Breast epithelium (tissue), 4 donors: Measurements from ENCODE around the gene UBE2Q1. TPM values are rescaled to one million over a fixed set of nuclear protein-coding genes. Genes with fewer than 3 reads are reported as not detected.
A peak's percentile ranks its signal among the peaks of the same experiment; 100 is the strongest.

Source experiments
- DNase-seq, 2 donors: peaks; one replicate each; pipeline ENCODE4 v3.0.0-alpha.2; 2019; ENCODE audit warnings: low spot score in 2 of 2
- H3K27ac ChIP-seq, 2 donors: fragments of 200-600 bp; sonication (generic) in 1 of 2; one replicate each; pipeline ENCODE4 v1.5.1; 2016 to 2019; ENCODE audit warnings: mild to moderate bottlenecking in 1 of 2
- H3K27me3 ChIP-seq, 2 donors: fragments of 200-600 bp; sonication (generic) in 1 of 2; one replicate each; pipeline versions ENCODE4 v1.5.1 to v1.6.0; 2017 to 2019; ENCODE audit warnings: control low read depth in 1 of 2, mild to moderate bottlenecking in 1 of 2
- H3K36me3 ChIP-seq: fragments of 200-600 bp; one replicate; pipeline ENCODE4 v1.5.1; 2019
- H3K4me1 ChIP-seq, 2 donors: fragments of 200-600 bp; sonication (generic); one replicate each; pipeline ENCODE4 v1.5.1; 2016 to 2019; ENCODE audit warnings: control low read depth in 1 of 2
- H3K4me3 ChIP-seq, 3 donors: fragments of 200-600 bp; sonication (generic); 1 replicate in 2 of 3; 2 replicates in 1 of 3; pipeline ENCODE4 v1.5.1; 2016 to 2019; ENCODE audit warnings: mild to moderate bottlenecking in 3 of 3, moderate library complexity in 2 of 3
- H3K9me3 ChIP-seq, 2 donors: fragments of 200-600 bp; sonication (generic) in 1 of 2; one replicate each; pipeline ENCODE4 v1.5.1; 2016 to 2019; ENCODE audit warnings: control low read depth in 1 of 2
- POLR2A ChIP-seq: fragments of 450-650 bp; IDR thresholded peaks from one replicate; pipeline ENCODE4 v1.6.1; 2016; ENCODE audit warnings: antibody characterized with exemption, mild to moderate bottlenecking, moderate library complexity
- POLR2AphosphoS5 ChIP-seq, 3 donors: sonication (generic); formaldehyde crosslinking; IDR thresholded peaks; one replicate each; pipeline ENCODE4 v1.6.1; 2017; ENCODE audit warnings: antibody characterized with exemption in 3 of 3
- intact Hi-C: fragments of 100-400 bp; cut with DNase I; formaldehyde crosslinking; loops from one replicate; pipeline ENCODE4 v1.15.1; 2023; ENCODE audit warnings: low total_unique reads
- total RNA-seq, 3 donors: library from RNA; depleted of rRNA; stranded (reverse); fragments of >200 nt; gene quantifications; one replicate each; pipeline ENCODE4 v1.1.0, GENCODE V29; 2016
- TF ChIP-seq, protein P1 (sequence below), 3 donors: fragments of 450-650 bp; IDR thresholded peaks; one replicate each; pipeline ENCODE4 v1.5.1; 2016 to 2017; ENCODE audit warnings: antibody characterized with exemption in 3 of 3, mild to moderate bottlenecking in 3 of 3, moderate library complexity in 3 of 3

UBE2Q1 gene
- total RNA-seq, 3 donors from 2014 or later, result 27.7 to 33.3 (median 30.2) TPM

DNA sequence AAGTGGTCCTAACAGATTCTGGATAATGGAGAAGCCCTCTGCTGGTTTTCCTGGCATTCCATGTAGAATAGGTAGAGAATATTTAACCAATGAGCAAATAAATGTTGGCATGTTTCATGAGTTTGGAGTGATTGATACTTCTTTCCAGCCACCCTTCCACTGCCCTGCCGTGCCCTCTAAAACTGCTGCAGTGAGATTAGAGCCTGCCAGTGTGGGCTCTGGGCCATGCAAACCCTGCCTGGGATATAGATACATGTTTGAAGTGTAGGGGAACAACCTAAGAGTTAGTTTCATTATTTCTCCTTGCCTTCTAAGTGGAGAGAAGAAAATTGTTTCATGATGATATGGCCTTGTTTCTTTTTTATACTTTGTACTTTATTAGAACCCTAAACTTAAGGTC is 10.4 kb downstream of the UBE2Q1 start:
- intact Hi-C loops, result loop anchor here (5.0 kb wide), 1 partner anchor 821 kb away; the partner anchor contains the start of gene INTS3
- H3K27me3 ChIP-seq, result no peaks in the 10 kb centered on the region

DNA sequence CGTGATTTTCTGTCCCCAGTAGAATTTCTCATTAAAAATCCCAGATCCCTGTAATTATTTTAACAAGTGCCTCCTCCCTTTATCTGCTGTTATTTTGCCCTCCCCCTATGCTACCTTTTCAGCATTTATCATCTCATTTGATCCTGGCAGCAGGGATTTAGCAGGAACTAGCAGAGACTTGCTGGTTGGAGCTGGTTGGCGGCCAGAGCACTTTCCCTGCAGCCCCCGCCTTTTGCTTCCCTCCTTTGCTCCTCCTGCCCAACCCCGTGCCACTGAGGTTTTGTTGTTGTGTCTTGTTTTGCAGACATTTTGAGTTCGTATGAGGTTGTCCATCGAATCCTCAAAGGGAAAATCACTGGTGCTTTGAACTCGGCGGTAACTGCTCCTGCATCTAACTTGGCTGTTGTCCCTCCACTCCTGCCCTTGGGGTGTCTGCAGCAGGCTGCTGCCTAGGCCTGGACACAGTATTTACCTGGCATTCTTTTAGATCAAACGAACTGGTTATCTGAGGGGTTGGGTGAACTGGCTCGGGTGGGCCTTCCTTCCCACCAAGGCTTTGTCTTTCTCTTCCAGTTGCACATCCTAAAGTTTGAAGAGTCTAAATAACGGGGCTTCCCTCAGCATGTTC is 11.2 kb downstream of the UBE2Q1 start:
- Histone ChIP-seq H3K9me3 (no peaks in the 10 kb centered on the region), H3K36me3 (peaks cover 16% of the 10 kb centered on the region), H3K27me3 (no peaks in the 10 kb centered on the region), H3K4me3 (no peak overlapping the region), H3K4me1 (peaks cover 0 to 6% of the 10 kb centered on the region in 2 donors), H3K27ac (peak overlapping the region; percentile 20 to 48)
- DNase-seq, result no peak
- no peak for TF ChIP-seq POLR2A
- TF ChIP-seq, protein P1, sequence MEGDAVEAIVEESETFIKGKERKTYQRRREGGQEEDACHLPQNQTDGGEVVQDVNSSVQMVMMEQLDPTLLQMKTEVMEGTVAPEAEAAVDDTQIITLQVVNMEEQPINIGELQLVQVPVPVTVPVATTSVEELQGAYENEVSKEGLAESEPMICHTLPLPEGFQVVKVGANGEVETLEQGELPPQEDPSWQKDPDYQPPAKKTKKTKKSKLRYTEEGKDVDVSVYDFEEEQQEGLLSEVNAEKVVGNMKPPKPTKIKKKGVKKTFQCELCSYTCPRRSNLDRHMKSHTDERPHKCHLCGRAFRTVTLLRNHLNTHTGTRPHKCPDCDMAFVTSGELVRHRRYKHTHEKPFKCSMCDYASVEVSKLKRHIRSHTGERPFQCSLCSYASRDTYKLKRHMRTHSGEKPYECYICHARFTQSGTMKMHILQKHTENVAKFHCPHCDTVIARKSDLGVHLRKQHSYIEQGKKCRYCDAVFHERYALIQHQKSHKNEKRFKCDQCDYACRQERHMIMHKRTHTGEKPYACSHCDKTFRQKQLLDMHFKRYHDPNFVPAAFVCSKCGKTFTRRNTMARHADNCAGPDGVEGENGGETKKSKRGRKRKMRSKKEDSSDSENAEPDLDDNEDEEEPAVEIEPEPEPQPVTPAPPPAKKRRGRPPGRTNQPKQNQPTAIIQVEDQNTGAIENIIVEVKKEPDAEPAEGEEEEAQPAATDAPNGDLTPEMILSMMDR (IDR thresholded peaks at IDR 0.05), result no peak
- intact Hi-C loops, result loop anchor here (5.0 kb wide), 1 partner anchor 820 kb away; the partner anchor contains the start of gene INTS3

More for the DNA sequence above, 10.4 kb downstream of the UBE2Q1 start:
- H3K9me3 ChIP-seq, result no peaks in the 10 kb centered on the region
- no peak for DNase-seq
- H3K4me1 ChIP-seq, result peaks cover 0 to 6% of the 10 kb centered on the region in 2 donors
- TF ChIP-seq POLR2A (no peak), POLR2AphosphoS5 (IDR thresholded peaks at IDR 0.05) (no peak)
- TF ChIP-seq, protein P1 (IDR thresholded peaks at IDR 0.05), result no peak
- H3K27ac ChIP-seq, result peak overlapping the region; percentile 20 to 48
- H3K4me3 ChIP-seq, result no peak overlapping the region
- H3K36me3 ChIP-seq, result peaks cover 24% of the 10 kb centered on the region

DNA sequence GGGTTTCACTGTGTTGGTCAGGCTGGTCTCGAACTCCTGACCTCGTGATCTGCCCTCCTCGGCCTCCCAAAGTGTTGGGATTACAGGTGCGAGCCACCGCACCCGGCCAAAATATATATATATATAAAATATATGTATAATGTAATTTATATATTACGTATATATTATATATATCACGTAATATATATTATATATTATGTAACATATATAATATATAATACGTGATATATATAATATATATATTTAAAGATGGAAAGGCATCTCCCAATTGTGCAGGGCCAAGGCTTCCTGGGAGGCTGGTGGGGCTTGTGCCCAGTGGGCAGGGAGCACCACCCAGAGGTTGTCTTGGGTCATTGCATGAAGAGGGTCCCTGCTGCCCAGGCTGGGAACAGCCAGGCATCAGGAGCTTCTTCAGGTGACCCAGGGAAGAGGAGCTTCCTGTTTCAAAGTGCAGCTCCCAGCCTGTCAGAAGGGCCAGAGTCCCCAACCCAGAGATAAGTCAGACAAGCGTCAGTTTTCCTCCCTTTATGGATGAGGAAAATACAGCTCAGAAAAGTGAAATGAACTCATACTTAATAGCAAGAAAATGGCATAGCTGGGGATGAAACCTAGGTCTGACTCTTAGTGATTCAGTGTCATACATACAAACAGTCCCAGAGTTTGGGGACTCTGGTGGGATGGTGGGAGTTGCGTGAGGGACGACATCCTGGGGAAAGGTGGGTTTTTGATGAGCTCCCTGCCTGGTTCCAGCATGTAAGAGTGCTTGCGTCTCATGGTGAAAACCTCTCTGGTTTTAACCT is 12.0 kb downstream of the UBE2Q1 start:
- peaks cover 9% of the 10 kb centered on the region for H3K36me3 ChIP-seq
- no peak overlapping the region for H3K4me3 ChIP-seq
- no peaks in the 10 kb centered on the region for H3K27me3 ChIP-seq
- H3K27ac ChIP-seq, result peak overlapping the region; percentile 20 to 30
- TF ChIP-seq POLR2A, result no peak
- TF ChIP-seq, protein P1 (IDR thresholded peaks at IDR 0.05), result peak in 2 of 3 donors; percentile 38 to 49
- no peak for DNase-seq
- H3K4me1 ChIP-seq, result peaks cover 0 to 6% of the 10 kb centered on the region in 2 donors
- H3K9me3 ChIP-seq, result no peaks in the 10 kb centered on the region
- intact Hi-C loops, result loop anchor here (5.0 kb wide), 1 partner anchor 819 kb away; the partner anchor contains the start of gene INTS3

DNA sequence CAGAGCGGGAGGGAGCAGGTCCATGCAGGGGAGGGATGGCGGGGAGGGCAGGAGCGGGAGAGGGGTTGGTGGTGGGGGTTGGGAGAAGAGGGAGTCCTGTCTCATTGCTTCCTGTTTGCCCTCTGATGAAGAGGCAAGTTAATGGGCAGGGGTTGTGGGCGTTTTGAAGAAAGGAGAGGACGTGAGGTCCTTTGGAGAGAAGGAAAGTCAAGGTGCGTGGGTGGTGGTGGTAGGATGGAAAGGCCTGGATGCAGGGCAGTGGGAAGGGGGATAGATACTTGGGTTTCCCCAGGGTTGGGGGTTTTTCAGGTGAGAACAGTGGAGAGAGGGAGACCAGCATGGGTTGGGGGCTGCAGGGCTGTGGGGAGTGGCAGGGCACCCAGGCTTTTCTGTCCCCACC is 17.2 kb downstream of the UBE2Q1 start:
- Histone ChIP-seq H3K27ac (no peak overlapping the region), H3K27me3 (no peaks in the 10 kb centered on the region), H3K36me3 (no peaks in the 10 kb centered on the region), H3K9me3 (no peaks in the 10 kb centered on the region), H3K4me1 (no peaks in the 10 kb centered on the region), H3K4me3 (no peak overlapping the region)
- DNase-seq, result no peak
- TF ChIP-seq, protein P1 (IDR thresholded peaks at IDR 0.05), result no peak
- TF ChIP-seq POLR2A (no peak), POLR2AphosphoS5 (IDR thresholded peaks at IDR 0.05) (no peak)
- intact Hi-C loops, result no loop called here
